22Rv1 (cell line): ENCODE data around the gene CSF3.

Experiments used
- CTCF ChIP-seq: fragments of 450-650 bp; IDR thresholded peaks from 2 replicates; pipeline ENCODE4 v1.5.1; 2017; ENCODE audit warnings: mild to moderate bottlenecking
- ZFX ChIP-seq: fragments of 450-650 bp; IDR thresholded peaks from 2 replicates; pipeline ENCODE4 v1.6.1; 2017; ENCODE audit warnings: antibody characterized with exemption, borderline replicate concordance

GRCh38 chr17:39966771-39967170, 48.5 kb upstream of the CSF3 start:
- TF ChIP-seq CTCF (no peak), ZFX (no peak)
